ENCODE measurements around the gene FYB1.
A peak's percentile ranks its signal among the peaks of the same experiment; 100 is the strongest.

FYB1 gene

DNA sequence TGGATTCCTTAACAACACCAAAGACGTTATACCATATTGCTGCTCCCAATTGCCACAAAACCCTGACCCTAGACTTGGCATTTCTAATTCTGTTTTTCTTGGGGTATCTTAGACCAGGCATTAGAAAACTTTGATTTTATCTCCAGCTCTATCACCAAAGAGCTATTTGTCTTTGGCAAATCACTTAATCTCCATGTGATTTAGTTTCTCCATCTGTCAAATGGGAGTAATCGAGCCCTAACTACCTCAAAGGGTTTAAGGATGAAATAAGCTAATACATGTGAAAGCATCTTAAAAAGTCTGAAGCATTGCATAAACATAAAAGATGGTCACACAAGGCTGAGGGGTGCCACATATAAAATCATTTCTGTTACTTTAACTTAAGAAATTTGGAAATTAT is 60.6 kb downstream of the FYB1 start:
- no peak for DNase-seq

DNA sequence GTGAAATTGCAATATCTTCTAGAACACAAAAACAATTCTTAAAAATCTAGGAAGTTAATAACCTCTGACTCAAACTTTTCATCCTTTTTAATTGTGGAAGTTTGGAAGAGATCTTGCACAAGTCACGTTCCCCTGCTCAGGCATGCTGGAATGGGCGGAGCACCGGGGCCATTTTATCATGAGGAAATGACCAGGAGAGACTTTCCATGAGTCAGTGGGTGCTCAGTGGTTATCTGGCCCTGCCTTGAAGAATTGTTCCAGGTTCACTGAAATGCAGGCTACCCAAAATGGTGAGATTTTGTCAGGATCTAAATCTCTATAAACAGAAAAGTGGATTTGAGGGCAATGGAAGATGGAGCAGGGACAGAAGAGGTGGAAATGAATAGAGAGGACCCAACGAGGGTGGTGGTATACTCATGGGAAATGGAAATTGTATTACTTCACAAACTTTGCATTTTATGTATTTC is 61.2 kb downstream of the FYB1 start:
- DNase-seq = no peak

DNA sequence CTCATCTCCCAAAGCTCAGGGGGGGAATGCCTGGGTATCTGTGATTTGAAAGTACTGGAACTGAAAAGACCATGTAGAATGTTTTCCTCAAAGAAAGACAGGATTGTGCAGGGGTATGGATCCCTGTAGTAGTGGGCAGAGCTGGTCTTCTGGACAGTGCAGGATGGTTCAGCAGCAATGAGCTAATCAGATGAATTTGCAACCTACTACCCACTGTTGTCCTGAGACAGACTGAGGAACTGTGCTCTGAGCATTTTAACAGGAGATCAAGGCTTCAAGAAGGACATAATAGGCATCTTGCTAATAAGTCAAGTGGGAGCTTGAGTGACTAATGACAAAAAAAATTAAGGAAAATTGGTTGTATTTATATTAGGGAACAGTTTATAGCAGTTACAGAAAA is 61.7 kb downstream of the FYB1 start:
- no peak for DNase-seq

DNA sequence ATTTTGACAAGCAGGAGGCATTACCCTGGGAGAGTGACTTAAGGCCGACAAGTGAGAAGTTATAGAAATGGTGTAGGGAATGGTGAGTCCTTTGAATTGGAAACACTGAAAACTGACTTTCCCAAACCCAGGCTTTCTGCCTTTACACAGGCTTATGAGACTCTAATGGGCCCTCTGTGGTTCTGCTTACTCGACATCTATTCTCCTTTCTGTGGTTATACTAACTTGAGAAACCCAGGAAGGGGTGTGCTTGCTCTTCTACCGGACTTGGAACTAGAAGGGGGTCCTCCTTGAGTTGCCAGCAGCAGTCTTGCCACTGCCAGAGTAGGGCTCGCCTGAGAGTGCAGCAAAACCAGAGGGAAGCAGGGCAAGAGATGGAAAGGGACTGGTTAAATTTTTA is 63.3 kb downstream of the FYB1 start:
- no peak for DNase-seq

DNA sequence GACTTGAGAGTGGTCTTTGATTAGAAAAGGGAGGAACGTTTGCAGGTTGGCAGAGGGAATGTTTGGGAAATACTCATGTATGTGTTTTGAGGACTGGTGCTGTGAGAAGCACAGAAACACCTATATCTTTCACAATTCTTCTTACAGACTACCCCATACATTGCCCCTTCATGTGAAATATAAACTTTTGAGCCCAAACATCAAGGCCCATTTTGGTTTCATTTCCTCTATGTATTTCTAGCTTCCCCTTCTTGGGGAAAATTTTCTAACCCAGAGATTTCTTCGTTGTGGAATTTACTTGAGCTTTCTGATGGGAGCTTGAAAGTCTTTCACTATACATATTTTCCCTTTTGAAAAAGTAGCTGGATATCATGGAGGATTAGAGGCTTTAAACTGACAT is 67.6 kb downstream of the FYB1 start:
- no peak for DNase-seq

DNA sequence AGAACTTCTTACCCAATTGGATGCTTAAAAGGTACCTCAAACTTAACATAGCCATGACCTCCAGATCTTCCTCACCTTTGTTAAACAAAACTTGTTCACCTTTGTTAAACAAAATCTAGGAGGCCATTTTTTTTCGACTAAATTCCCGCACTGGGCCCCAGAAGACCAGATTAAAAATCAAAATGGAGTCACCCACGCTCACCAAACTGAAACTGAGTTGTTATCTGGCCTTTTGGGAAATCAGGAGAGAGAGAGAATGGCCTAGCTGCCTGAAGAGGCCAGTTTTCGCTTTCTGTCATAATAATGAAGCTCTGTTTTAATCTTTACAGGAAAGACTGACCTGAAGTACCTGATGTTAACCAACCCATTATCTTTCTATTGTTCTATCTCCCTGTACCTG is 69.4 kb downstream of the FYB1 start:
- no peak for DNase-seq

DNA sequence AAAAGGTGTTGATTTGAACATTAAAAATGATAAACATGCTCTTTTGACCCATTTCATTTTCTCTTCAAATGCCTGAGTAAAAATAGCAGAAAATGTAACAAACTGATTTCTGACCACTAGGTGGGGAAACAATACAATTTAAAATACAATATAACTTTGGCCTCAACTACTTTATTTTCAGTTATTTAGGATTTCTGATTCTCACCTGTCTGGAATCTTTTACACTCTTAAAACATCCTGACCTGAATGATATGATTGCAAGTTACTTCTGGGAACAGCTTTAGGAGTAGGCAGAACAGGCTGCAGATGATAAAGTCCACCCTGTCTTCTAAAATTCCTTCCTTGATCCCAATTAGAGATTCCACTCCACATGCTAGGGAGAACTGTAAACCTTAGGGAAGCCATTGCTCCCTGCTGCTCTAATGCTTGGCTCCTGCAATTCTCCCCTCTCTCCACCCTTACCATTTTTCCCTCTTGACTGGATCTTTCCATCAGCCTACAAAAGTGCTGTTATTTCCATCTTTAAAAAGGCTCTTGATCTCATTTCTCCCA is 70.3 kb downstream of the FYB1 start:
- peak in 1 of 2 donors; percentile 59 for DNase-seq

DNA sequence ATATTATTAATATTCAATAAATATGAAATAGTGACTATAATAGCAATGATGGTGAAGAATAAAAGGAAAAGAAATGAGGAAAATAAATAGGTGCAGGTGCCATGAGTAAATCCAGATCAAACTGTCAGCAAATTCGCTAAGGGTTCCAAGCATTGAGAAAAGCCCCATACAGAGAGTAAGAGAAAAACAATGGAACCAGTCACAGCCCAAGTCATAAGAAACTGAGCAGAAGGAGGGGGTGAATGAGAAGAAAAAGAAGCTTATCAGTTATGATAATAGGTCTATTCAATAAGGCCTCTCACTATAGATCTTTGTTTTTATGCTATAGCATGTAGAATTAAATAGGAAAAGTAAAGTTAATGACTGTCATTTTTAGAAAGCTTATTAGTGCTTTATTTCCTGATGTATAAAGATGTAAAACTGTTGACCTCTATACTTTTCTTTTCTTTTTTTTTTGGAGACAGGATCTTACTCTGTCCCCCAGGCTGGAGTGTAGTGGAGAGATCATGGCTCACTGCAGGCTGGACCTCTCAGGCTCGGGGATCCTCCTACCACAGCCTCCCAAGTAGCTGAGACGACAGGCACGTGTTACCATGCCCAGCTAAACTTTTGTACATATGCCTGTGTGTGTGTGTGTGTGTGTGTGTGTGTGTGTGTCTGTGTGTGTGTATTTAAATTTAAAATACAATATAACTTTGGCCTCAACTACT is 72.4 kb downstream of the FYB1 start:
- no peak for DNase-seq

DNA sequence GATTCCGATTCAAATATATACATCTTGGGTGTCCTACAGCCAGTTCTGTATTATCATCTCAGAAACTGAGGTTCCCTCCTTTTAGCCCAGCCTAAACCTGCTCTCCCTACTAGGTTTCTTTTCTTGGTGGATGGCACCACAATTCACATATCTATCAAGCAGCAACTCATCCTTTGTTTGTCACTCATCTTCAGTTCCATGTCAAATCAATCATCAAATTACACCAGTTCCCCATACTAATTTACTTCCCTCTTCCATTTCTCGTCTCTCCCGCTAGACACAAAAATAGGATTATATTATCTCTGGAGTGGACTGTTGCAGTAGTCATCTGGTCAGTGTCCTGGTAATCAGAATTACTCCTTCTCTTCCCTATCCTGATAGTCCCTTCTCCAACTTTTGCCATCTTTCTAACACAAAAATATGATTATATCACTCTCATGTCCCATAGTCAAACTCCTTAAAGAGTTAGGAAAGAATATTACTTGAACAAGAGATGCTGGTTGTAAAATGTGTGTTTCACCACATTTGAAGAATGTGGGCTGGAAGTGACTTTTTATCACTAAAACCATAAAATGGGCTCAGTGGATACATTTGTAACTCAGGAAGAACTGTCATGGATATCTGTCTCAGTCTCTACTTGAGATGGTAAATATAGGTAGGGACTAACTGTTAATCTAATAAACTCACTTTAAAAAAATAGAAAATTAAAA is 76.1 kb downstream of the FYB1 start:
- DNase-seq = no peak

DNA sequence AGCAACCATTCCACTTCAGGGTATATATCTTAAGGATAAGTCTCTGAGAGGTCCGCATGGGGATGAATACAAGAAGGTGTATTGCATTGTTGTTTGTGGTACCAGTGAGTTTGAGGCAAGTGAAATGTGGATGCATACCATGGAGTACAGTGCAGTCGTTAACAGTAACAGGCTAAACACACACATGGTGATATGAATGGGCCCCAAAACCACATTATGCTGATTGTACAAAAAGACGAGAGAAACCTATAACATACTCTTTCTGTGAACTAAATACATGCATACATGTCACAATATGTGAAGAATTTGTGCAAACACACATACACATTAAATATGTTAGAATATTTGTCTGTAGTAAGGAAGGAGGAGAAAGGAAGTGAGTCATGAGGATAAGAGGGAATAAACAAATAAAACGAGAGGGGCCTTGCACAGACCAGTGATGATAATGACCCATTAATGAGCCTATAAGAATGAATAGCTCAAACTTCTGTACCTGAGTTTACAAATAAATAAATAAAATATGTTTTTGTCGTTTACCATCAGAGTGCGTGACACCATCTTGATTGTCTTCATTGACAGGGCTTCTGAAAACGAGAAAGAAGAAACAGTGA is 78.7 kb downstream of the FYB1 start:
- DNase-seq = no peak

DNA sequence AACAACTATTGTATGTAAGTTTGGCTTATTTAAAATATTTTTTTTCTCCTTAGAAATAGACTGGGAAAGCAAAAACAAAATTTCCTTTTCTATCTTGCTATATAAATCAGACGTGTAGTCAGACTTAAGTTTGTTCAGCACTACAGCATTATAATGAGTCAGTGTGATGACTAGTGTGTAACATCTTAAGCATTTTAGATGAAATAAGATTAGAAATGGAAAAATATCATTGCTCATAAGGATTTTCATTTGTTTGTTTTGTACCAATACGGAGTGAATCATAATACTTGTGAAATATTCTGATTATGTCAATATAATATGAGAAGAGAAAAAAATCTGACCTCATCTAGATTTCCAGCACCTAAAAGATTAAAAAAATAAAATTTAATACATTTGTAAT is 80.5 kb downstream of the FYB1 start:
- DNase-seq = no peak

DNA sequence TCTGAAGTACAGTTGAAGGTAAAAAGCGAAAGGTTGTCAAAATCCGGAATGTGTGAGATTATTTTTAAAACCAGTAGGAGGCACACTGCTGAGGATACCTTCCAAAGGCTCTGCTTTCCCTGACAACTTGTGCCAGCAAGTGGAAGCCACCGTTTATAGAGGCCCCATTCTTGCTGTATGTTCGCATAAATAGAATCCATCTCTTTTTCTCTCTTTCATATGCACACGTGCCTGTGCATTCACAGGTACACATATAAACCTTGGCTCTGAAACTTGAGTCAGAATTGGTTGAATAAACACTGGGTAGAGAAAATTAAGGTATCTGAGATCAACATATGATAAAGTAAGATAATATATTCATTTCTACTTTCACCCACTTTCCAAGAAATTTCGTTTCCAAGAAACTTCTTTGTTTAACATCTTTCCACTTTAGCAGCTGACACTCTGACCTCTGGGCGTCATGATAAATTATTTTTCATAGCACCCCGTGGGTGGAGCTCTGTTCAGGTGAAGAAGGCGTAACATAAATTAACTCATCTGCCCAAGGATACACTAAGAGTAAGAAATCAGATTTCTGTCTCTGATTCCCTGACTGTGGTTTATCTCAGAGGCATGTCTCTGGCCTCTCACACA is 81.4 kb downstream of the FYB1 start:
- no peak for DNase-seq

DNA sequence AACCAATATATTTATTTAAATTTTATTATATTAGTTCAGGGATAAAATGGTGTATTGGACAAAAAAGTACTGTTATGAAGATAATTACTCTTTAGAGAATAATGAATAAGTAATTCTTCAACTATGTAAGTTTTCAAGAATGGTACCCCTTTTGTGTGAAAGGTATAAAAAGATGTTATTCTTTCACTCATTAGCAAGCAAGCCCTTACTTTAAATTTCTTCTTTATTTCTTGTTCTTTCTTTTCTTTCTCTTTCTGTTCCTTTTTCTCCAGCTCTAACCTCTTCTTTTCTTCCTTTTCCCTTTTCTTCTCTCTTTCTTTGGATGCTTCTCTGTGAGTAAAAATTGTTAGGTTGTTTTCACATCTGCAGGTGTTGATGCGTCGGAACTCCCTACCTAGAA is 82.0 kb downstream of the FYB1 start:
- DNase-seq = no peak

DNA sequence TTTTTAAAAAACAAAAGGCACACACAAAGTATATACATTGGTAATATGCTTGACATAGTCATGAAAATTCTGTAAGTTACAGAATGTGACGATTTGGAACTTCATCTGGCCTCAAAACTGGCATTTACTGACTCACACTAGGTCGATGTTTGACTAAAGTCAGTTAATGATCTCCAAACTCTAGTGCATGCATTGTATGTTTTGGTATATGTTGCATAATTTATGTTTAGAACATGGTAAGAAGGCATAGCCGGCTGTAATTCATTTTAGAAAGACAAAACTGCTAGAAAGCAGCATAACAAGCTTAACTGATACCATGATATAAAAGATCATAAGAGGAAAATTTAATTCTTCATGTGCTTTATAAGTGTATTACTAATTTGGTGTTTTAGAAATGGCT is 86.6 kb downstream of the FYB1 start:
- DNase-seq = no peak

DNA sequence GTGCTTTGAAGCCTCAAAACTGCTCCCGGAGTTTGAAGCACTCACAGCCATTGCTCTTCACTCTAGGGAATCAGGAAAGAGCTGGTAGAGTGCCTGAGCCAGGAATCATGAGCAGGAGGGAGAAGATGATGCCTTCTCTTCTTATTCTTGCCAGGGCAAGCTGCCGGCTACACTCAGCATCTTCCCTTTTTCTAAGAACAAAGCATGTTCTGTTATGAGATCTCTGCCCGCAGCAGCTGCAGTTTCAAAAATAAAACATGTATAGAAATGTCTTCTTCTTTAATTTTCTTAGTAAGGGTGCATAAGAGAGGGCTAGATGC is 87.3 kb downstream of the FYB1 start:
- DNase-seq = no peak

DNA sequence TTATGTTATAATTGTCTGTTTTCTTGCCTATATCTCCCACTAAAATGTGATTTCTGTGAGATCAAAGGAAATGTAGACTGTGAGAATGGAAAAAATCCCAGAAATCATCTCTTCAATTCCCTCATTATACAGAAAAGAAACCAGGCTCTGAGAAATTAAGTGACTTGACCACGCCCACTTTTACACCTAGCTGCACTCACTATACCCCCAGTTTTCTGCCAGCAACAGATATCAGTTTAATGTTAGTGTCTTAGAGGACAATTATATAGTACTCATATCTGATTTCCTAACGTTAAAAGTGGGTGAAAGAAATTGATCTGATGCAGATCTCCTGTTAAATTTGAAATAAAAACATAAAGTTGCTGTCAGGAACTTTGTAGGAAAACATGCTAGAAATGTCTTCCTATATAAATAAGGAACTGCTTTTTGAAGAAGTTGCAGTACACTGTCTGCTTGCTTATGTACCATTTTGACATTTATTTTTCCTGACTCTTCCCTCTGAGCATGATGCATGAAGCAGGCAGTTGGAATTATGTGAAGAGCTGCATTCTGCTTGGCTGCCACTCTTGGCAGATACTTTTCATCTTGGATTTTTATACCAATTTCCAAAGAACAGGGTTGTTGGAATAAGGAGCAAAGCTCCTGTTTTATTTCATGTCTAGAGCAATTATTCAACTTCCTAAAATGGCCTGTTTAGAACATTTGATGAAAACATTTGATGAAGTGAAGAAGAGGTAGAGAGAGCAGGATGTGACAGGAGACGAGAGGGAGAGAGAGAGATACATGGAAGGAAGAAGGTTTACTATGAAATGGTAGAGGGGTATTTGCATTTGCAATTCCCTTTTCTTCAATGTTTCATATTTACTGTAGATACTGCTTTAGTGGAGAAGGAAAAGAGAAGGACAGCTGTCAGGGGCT is 87.9 kb downstream of the FYB1 start:
- no peak for DNase-seq

DNA sequence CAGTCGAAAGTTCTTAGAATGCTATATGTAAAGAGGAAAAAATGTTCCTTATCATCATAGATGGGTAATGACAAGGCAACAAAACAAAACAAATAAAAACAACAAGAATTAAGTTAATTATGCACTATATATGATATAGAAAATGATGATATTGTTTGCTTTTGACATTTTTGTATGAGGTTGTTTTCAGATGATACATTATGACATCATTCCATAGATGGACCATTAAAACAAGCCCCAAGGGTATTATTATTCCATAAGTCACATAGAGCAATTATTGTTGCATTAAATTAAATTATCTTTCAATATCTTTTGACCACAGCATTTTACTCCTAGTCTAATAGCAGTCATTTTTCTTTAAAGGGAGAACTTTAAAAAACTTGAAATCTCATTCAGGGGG is 88.6 kb downstream of the FYB1 start:
- DNase-seq = no peak

DNA sequence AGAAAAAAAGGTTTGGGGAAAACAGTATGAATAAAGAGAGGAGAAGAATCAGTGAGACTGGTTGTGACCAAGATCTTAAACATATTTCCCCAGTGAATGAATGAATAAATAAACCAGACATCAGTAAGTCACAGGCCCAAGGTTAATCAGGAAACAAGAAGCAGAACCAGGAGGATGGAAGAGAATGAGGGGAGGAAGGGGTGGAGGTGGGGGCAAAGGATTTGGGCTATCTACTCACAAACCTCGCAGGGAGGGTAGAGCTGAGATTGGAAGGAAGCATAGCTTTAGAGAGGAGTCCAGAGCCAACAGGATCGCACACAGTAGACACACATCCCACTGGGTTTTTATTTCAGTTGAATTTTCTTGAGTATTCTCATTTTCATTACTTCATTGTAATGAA is 97.4 kb downstream of the FYB1 start:
- no peak for DNase-seq

DNA sequence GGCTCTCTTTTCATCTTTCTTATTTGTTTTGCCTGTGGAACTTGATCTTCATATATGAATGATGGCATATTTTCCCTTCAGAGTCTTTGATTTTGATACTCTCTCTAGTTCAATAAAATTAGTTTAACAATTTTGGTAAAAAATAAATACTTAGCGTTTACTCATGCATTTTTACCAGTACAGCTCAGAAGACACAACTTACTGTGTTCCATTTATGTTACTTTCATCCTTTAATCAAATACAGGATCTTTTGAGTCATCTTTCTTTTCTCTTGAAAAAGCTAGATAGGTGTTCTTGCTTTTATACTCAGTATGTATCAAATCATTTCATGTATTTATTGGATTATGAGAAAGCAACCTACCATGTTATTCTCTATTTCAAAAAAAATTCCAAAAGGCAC is 98.0 kb downstream of the FYB1 start:
- no peak for DNase-seq

DNA sequence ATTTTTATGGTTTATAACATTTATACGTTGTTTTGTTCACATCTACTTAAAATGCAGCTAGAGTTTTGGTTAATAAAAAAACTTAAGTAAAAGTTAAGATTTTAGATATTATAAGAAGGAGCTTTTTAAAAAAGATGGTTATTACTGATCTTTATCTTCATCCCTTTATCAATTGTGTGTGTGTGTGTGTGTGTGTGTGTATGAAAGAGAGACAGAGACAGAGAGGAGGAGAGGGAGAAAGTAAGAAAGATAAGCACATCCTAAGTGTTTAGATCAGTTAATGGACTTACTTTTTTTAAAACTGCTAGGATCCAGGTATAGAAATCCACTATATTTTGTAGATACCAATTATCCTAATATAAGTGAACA is 99.3 kb downstream of the FYB1 start:
- no peak for DNase-seq

DNA sequence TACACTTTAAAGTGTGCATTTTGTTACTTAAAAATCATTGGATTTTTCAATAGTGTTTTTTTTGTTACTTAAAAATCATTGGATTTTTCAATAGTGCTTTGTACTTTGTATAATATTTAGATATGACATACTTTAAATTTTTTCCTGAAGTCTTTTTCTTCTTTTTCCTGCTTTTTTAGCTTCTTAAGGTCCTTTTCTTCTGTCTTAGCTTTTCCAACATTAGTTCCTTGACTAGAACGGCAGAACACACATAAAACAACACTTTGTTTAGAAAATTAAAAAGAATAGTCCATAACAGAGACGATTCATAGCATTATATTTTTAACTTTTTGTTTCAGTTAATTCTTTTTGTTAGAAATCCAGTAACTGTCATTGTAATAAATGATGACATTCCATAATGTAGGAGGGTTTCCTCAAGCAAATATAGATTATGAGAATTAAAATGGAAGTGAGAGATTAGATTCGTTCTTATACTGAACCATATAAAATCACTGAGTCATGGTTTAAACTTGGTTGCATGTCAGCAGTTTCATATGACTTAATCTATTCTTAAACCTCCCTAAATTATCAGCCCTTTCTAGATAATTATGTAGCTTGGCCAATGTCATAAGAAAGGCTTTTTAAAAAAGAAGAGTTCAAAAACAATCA is 99.8 kb downstream of the FYB1 start:
- no peak for DNase-seq

DNA sequence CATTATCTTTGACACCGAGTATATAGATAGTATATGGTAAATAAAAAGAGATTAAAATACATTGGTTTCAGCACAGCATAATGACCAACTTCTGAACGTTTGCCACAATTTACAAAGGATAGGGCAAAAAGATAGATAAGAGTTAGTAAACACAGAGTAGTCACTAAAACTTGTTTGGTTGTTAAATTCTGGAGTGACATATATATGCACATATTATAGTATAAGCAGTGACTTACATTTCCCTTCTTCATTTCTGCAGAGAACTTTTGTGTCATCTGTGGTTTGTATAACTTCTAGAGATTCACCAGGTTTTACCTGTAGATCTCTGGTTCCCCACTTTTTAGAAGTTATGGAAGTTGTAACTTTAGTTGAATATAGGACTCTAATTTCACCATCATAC is 100.7 kb downstream of the FYB1 start:
- no peak for DNase-seq

Measured in CD4-positive, alpha-beta T cell treated with Interleukin-1 beta for 1 hour (primary cell).